Measurements from ENCODE around the gene TRAF3.
"Not testable (repeated sequence)": the region's sequence is repeated elsewhere in the genome, so short reads cannot be mapped to it uniquely, and the experiment has no call there.

The TRAF3 gene

GRCh38 chr14:102805941-102806340 is 28.7 kb downstream of the TRAF3 start:
- DNase-seq (ENCODE audit: low read depth in 1 of 2, low spot score in 1 of 2) = no peak

- no peak for DNase-seq (ENCODE audit: low read depth in 1 of 2, low spot score in 1 of 2)
Measured at GRCh38 chr14:102806447-102806846, 29.2 kb downstream of the TRAF3 start.

DNA sequence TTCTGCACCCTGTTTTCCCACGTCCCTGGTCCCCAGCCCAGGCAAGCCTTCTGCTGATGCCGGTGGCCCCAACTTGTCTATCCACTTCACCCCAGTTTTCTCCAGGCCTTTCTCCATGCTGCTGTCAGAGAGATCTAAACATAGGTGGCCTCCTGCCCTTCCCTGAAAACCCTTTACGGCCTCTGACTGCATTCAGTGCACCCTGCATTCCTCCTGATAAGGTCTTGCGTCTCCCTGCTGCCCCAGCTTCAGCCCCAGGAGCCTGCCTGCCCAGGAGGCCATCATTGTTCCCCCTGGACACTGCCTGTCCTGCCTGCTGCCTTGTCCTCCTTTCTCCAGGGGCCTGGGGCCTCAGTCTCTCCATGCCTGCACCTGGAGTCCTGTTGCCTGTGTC is 29.8 kb downstream of the TRAF3 start:
- no peak for DNase-seq (ENCODE audit: low read depth in 1 of 2, low spot score in 1 of 2)

DNA sequence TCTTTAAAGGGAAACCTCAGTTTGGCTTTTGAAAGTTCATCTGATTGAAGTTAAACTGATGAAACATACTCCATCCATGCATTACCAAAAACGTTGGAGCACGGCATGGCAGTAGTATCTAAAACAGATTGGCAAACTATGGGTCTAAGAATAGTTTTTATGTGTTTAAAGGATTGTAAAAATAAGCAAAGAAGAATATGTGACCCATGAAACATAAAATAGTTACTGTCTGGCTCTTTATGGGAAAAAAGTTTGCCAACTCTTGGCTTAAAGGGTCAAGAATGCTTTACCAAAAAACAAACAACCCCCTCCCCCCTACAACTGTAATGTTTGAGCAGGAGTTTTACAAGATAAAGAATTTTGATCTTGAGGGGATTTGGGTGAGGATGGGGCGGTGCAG is 32.6 kb downstream of the TRAF3 start:
- no peak for DNase-seq (ENCODE audit: low read depth in 1 of 2, low spot score in 1 of 2)

DNA sequence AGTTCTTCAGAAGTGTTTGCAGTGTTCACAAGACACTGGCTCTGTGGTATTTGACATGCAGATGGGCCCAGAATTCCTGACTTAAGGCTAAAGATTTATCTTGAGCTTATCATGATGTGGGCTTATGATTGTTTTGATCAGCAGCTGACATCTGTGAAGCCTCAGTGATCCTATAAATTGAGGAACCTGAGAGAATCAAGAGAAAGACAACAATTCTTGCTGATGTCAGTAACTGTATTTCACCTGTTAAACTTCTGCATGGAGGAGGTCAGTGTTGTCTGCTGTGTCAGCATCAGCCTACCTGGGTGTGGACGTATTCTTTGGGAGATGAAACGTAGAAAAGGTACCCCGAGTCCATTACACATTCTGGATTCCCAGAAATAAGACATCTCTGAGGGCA is 33.3 kb downstream of the TRAF3 start:
- DNase-seq (ENCODE audit: low read depth in 1 of 2, low spot score in 1 of 2) = no peak

GRCh38 chr14:102811254-102811963 is 34.2 kb downstream of the TRAF3 start:
- no peak for DNase-seq (ENCODE audit: low read depth in 1 of 2, low spot score in 1 of 2)

DNA sequence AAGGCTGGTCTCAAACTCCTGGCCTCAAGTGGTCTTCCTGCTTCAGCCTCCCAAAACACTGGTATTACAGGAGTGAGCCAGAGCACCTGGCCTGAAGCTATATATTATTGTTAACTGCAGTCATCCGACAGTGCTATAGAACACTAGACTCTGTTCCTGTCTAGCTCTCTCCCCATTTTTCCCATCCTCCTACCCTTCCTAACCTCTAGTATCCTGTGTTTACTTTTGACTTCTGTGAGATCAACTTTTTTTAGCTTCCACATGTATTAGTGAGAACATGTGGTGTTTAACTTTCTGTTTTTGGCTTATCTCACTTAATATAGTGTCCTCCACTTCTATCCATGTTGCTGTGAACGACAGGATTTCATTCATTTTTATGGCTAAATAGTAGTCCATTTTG is 34.7 kb downstream of the TRAF3 start:
- DNase-seq (ENCODE audit: low read depth in 1 of 2, low spot score in 1 of 2) = no peak

DNA sequence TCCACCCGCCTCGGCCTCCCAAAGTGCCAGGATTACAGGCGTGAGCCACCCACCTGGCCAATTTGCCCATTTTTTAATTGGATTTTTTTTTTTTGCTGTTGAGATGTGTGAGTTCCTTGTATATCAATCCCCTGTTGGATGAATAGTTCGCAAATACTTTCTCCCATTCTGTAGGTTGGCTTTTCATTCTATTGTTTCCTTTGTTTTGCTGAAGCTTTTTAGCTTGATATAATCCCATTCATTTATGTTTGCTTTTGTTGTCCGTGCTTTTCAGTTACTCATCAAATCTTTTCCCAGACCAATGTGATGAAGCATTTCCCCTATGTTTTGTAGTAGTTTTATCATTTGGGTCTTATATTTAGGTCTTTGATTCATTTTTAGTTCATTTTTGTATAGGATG is 36.4 kb downstream of the TRAF3 start:
- DNase-seq (ENCODE audit: low read depth in 1 of 2, low spot score in 1 of 2) = no peak

DNA sequence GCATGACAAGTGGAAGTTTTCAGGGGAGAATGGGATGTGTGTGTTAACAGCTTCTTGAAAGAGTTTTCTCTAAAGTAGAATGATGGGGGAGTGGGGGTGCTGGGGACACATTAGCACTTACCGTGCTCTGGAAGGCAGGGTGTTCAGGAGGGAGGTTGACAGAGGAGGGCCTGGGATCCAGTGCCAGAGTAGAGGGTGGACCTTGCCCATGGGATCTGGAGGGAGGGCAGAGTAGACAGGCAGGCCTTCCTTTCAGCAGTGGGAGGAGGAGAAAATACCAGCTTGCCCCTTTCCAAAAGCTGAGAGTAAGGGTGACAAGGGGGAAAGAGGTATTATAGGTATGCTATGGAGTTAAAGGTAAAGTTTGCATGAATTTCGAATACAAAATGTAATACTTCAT is 40.1 kb downstream of the TRAF3 start:
- DNase-seq (ENCODE audit: low read depth in 1 of 2, low spot score in 1 of 2) = no peak

DNA sequence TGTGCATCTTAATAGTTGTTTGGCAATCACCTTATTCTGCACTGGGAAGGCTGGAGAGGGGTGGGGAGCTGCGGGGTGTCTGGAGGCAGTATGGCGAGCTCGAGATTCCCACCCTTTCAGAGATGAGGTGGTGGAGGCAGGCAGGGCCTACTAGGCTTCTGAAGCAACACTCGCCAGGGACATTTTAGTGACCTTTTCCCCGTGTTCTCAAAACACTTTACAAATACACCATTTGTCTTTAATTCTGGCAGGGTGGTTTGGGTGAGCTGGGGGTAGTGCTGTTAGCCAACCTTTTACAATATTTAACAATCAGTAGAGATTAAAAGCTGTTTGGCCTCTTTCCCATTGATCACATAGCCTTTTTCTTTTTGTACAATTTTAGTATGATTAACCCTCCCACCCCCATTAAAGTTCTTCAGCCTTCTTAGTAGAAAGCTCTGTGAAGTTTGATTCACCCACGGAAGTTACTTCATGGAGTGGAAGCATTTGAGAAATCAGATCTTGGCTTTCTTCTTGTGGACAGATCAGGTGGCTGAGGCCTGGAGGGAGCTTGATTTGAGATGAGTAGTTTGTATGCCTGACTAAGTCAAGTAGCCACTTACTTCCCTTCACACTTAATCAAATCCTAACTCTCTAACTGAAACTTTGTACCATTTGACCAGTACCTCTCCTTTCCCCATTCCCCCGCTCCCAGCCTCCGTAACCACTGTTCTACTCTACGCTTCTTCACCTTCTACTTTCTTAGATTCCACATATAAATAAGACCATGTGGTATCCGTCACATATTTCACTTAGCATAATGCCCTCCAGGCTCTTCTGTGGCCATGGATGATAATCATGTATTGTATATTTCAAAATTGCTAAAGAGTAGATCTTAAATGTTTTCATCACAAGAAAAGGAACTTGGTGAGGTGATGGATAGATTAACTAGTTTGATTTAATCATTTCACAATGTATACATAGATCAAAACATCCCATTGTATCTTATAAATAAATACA is 41.0 kb downstream of the TRAF3 start:
- DNase-seq (ENCODE audit: low read depth in 1 of 2, low spot score in 1 of 2) = no peak

GRCh38 chr14:102819176-102819628 is 42.0 kb downstream of the TRAF3 start:
- DNase-seq (ENCODE audit: low read depth in 1 of 2, low spot score in 1 of 2) = peak; percentile 55 to 71

DNA sequence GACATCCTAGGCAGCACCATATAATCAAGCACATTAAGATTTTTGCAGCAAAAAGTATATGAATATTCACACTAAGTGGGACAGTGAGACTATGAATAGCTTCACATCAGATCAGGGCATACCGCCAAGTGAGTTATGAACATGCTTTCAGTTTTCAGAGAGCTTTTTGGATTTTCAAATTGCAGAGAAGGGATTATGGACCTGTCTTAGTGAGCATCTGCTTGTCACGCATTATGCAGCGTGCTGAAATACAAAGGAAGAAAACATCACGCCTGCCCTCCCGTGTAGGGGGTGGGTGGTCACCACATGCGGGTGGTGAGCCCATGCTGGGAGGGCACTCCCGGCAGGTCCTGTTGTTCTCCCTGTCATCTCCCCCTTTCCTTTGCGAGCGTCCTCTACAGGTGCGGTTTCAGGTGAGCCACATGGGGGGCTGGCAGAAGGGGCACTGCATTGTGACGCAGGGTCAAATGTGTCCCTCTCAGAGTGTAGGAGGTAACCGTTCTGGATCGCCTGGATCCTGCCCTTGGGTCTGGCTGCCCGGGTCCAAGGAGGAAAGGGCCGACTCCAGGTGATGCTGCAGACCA is 42.6 kb downstream of the TRAF3 start:
- no peak for DNase-seq (ENCODE audit: low read depth in 1 of 2, low spot score in 1 of 2)

DNA sequence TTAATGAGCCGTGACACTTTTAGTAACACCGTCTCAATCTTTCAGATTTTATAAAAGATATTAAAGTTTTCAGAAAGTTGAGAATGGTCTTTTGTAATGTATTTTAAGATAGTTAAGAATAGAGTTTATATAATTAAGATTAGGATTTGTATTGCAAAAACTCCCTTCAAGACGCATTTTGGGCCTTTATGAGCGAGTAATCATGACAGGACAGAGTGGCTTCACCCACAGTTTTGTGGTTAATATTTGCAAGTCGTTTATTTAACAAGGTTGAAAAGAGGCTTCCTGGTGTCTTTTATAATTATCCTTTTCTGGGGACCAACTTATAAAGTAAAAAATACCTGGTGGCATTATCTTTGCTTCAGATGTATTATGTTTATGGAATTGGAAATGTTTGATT is 44.0 kb downstream of the TRAF3 start:
- no peak for DNase-seq (ENCODE audit: low read depth in 1 of 2, low spot score in 1 of 2)

- DNase-seq (ENCODE audit: low read depth in 1 of 2, low spot score in 1 of 2) = peak; percentile 15 to 33
Measured at GRCh38 chr14:102822311-102822863, 45.1 kb downstream of the TRAF3 start.

GRCh38 chr14:102822887-102823286 is 45.6 kb downstream of the TRAF3 start:
- DNase-seq (ENCODE audit: low read depth in 1 of 2, low spot score in 1 of 2) = not testable (repeated sequence)

DNA sequence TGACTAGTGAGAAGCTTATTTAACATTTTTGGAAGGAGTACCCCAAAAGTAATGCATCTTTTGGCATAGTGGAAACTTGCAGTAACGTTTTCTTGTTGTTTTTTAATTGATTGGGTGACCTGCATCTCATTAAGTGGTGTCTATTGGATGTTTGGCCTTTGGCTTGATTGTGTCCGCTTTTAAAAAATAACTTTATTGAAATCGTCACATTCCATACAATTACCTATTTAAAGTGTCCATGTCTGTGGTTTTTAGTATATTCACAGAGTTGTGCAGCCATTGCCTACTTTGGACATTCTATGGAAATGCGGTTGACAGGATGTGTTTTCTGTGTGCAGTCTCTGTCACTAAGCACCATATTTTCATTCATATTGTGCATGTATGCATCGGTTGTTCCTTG is 46.3 kb downstream of the TRAF3 start:
- DNase-seq (ENCODE audit: low read depth in 1 of 2, low spot score in 1 of 2) = no peak

- no peak for DNase-seq (ENCODE audit: low read depth in 1 of 2, low spot score in 1 of 2)
Measured at GRCh38 chr14:102824832-102825231, 47.6 kb downstream of the TRAF3 start.

DNA sequence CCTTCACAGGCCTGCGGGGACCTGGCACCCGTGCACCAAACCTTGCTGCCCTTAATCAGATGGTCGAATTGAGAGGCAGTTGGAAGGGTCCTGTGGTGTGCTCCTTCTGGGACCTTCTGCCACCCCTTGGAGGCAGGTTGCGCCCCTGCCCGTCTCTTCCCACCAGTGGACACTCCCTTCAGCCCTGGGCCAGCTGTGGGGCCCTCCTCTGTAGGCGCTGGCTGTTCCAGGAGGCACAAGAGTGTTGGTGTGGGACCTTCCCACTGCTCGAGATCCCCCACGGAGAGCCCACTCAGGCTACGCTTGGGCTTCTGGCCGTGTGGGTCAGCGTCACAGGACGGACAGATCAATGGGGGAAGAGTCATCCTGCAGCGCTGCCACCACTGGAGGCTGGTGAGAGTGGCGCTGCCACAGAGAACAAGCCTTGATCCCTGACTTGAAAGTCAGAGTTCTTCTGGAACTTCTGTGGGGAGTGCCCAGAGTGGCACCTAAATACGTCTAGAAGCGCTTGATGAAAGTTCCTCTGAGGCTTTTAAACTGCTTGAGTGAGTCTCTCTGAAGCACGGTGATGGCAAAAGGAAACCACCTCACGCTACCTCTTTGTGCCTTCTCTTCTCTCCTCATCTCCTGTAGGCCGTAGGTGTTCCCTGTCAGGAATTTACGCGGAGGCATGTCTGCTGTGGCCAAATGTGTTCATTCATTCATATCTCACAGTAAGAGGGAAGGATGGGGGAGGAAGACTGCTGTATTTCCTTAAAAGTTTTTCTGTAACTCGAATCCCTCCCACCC is 48.3 kb downstream of the TRAF3 start:
- DNase-seq (ENCODE audit: low read depth in 1 of 2, low spot score in 1 of 2) = no peak

DNA sequence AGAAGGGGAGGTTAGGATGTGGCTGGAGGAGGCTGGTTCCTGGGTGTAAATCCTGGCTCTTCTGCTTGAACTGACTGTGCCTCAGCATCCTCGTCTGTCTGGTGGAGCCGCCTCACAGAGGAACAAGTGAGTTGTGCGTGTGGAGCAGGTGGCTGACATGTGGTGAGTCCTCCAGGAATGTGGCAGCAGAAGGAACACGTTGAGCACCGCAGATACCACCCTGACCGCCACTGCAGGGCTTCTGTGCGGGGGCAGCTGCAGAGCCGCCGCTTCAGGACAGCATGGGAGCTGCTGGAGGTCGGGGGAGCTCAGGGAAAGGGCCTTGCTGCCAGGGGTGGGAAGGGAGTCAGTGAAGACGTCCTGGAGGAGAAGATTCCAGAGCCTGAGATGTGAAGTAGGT is 48.9 kb downstream of the TRAF3 start:
- no peak for DNase-seq (ENCODE audit: low read depth in 1 of 2, low spot score in 1 of 2)

DNA sequence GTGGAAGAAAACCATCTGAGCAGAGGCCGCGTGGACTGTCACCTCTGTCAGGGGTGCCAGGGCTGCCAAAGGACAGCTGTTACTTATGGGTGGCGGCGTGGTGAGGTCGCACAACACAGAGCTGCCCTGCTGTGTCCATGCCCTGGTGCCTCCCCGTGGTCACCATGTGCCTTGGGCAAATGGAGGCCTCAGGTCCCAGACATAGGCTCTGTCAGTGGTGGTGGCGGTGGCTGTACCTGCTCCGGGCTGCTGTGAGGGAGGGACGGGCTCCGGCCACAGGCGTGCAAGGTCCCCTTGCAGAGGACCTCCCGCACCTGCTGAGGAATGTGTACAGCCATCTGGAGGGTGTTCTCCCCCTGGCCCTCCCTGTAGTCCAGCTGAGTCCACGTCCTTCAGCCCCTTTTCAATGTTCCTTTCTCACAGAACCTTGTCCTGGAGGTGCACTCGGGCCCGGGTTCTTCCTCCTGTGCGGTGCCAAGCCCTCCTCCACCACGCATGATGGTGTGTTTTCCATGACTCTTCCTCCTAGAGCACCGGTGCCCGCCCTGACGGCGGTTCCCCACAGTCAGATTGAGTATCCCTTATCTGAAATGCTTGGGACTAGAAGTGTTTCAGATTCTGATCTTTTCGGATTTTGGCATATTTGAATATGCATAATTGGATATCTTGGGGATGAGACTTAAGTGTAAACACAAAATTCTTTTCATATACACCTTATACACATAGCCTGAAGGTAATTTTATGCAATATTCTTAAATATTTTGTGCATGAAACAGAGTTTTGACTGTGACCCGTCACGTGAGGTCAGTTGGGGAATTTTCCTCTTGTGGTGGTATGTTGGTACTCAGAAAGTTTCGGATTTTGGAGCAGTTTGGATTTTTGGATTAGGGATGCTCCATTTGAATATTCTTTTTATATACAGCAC is 49.8 kb downstream of the TRAF3 start:
- DNase-seq (ENCODE audit: low read depth in 1 of 2, low spot score in 1 of 2) = no peak

Measured in activated CD4-positive, alpha-beta T cell treated with anti-CD3 and anti-CD28 coated beads, Interleukin-2, amount 50 U/mL, for 24 hours (primary cell).